ENCODE data around the gene ARHGEF26. TPM values are rescaled to one million over a fixed set of nuclear protein-coding genes. Genes with fewer than 3 reads are reported as not detected.

ARHGEF26 gene
- total RNA-seq, 1 experiment from 2014 or later, result 13.7 TPM

DNA sequence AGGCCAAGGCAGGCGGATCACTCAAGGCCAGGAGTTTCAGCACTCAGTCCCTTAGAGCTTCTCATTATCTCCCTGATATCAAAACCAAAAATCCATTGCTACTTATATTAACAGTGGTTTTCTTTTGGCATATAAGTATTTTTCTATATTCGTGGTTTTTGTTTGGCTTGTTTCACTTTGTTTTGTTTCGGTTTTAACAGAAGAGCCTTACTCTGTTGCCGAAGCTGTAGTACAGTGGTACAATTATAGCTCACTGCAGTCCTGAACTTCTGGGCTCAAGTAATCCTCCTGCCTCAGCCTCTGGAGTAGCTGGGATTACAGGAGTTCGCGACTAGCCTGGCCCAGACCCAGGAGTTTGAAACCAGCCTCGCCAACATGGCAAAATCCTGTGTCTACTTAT is 42.5 kb upstream of the ARHGEF26 start:
- no peaks in the 10 kb centered on the region for H3K79me1 ChIP-seq (ENCODE audit: insufficient read depth, low read depth, low read length, poor library complexity, severe bottlenecking)
- TF ChIP-seq, protein P1, sequence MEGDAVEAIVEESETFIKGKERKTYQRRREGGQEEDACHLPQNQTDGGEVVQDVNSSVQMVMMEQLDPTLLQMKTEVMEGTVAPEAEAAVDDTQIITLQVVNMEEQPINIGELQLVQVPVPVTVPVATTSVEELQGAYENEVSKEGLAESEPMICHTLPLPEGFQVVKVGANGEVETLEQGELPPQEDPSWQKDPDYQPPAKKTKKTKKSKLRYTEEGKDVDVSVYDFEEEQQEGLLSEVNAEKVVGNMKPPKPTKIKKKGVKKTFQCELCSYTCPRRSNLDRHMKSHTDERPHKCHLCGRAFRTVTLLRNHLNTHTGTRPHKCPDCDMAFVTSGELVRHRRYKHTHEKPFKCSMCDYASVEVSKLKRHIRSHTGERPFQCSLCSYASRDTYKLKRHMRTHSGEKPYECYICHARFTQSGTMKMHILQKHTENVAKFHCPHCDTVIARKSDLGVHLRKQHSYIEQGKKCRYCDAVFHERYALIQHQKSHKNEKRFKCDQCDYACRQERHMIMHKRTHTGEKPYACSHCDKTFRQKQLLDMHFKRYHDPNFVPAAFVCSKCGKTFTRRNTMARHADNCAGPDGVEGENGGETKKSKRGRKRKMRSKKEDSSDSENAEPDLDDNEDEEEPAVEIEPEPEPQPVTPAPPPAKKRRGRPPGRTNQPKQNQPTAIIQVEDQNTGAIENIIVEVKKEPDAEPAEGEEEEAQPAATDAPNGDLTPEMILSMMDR (conservative IDR thresholded peaks at IDR 0.05), result no peak
- H2AFZ ChIP-seq (ENCODE audit: low read length), result no peak overlapping the region
- H3K56ac ChIP-seq (ENCODE audit: insufficient read length, low read depth, low read length), result no peak overlapping the region
- no peaks in the 10 kb centered on the region for H3K23me2 ChIP-seq (ENCODE audit: insufficient read length, low read depth, low read length, poor library complexity, severe bottlenecking)
- no peaks in the 10 kb centered on the region for H3K27me3 ChIP-seq (ENCODE audit: insufficient read depth, low read length)
- H3K9ac ChIP-seq (ENCODE audit: extremely low read depth, insufficient read length, low read length), result no peak overlapping the region
- no peak overlapping the region for H2BK15ac ChIP-seq (ENCODE audit: low read depth, low read length)
- no peaks in the 10 kb centered on the region for H3K4me1 ChIP-seq (ENCODE audit: insufficient read depth, low read length)
- Mint-ChIP-seq H3K4me1 (no peaks in the 10 kb centered on the region), H3K36me3 (ENCODE audit: insufficient read depth in 1 of 3, low read depth in 3 of 3) (peaks cover 3 to 17% (median 6%) of the 10 kb centered on the region in 3 experiments), H3K27me3 (ENCODE audit: low read depth) (no peaks in the 10 kb centered on the region; the same call in 1 of the 2 replicates), H3K4me3 (no peak overlapping the region), H3K27ac (no peak overlapping the region), H3K9me3 (peaks cover 13 to 17% of the 10 kb centered on the region in 2 experiments)
- H3K27ac ChIP-seq (ENCODE audit: insufficient read length, low read depth, low read length), result no peak overlapping the region
- no peak overlapping the region for H3K4ac ChIP-seq (ENCODE audit: low read depth, low read length)
- no peaks in the 10 kb centered on the region for H3K9me3 ChIP-seq (ENCODE audit: control insufficient read depth, low read depth, low read length)
- no peak overlapping the region for H2BK5ac ChIP-seq (ENCODE audit: insufficient read length, low read length)
- no peak overlapping the region for H3K18ac ChIP-seq (ENCODE audit: insufficient read length, low read depth, low read length)
- H4K91ac ChIP-seq (ENCODE audit: insufficient read length, low read depth, low read length), result no peak overlapping the region
- no peaks in the 10 kb centered on the region for H4K20me1 ChIP-seq (ENCODE audit: control insufficient read depth, insufficient read depth, insufficient read length)
- no peaks in the 10 kb centered on the region for H3K79me2 ChIP-seq (ENCODE audit: insufficient read depth, low read length)
- no peak for DNase-seq
- no peak overlapping the region for H3K4me2 ChIP-seq (ENCODE audit: insufficient read depth, insufficient read length, low read length)
- H4K5ac ChIP-seq (ENCODE audit: insufficient read length, low read depth, low read length), result no peak overlapping the region
- WGBS (ENCODE audit: extremely low coverage, insufficient read length, low lambda C conversion rate), result no CpG with 5 or more reads among the region's 7 CpGs
- no peak overlapping the region for H2AK5ac ChIP-seq (ENCODE audit: insufficient read length, low read length)
- H4K8ac ChIP-seq (replicated peaks; ENCODE audit: insufficient read length, low read depth, low read length), result no peak overlapping the region
- no peak overlapping the region for H2BK12ac ChIP-seq (ENCODE audit: insufficient read length, low read depth, low read length)
- H3K23ac ChIP-seq (ENCODE audit: insufficient read length, low read depth, low read length), result no peak overlapping the region
- no peak overlapping the region for H2BK20ac ChIP-seq (ENCODE audit: low read depth, low read length, poor library complexity, severe bottlenecking)
- H2BK120ac ChIP-seq (ENCODE audit: low read depth, low read length, poor library complexity, severe bottlenecking), result no peak overlapping the region
- no peak overlapping the region for H3T11ph ChIP-seq (ENCODE audit: low read length)
- no peak overlapping the region for H3K14ac ChIP-seq (ENCODE audit: insufficient read depth, low read length)

All from H9 (cell line).